AG09309 (cell line): ENCODE results near the gene INSC.

Experiments
- DNase-seq: peaks from one replicate; pipeline ENCODE4 v3.0.0-alpha.2; 2010; ENCODE audit warnings: low read depth
- H3K4me3 ChIP-seq: 2 replicates; pipeline ENCODE4 v1.5.1; 2011; ENCODE audit warnings: mild to moderate bottlenecking, low read depth, low read length, moderate library complexity; ENCODE audit not compliant: control insufficient read depth
- TF ChIP-seq, protein P1 (sequence below): IDR thresholded peaks from 2 replicates; pipeline ENCODE4 v1.5.1; 2011; ENCODE audit warnings: mild to moderate bottlenecking, low read depth, low read length, inconsistent platforms; ENCODE audit not compliant: insufficient read depth, control insufficient read depth; ENCODE audit errors: missing control alignments

Gene INSC

DNA sequence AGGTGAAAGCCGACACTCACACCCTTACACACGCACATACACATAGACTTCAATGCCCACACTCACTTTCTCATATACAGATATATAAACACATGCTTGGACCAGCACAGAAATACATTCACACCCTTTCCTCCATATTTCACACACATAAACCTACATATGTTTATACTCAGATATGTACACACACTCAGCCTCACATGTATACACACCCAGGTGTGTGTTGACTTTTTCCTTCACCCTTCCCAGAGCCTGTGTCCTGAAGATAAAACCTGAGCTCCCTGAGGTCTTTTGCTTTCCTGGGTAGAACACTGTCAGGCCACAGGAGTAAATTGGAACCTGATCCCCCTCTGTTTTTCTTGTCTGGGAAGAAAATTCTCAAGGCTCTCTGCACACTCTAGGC is 62.8 kb downstream of the INSC start:
- DNase-seq, result no peak
- H3K4me3 ChIP-seq, result no peak overlapping the region
- TF ChIP-seq, protein P1, sequence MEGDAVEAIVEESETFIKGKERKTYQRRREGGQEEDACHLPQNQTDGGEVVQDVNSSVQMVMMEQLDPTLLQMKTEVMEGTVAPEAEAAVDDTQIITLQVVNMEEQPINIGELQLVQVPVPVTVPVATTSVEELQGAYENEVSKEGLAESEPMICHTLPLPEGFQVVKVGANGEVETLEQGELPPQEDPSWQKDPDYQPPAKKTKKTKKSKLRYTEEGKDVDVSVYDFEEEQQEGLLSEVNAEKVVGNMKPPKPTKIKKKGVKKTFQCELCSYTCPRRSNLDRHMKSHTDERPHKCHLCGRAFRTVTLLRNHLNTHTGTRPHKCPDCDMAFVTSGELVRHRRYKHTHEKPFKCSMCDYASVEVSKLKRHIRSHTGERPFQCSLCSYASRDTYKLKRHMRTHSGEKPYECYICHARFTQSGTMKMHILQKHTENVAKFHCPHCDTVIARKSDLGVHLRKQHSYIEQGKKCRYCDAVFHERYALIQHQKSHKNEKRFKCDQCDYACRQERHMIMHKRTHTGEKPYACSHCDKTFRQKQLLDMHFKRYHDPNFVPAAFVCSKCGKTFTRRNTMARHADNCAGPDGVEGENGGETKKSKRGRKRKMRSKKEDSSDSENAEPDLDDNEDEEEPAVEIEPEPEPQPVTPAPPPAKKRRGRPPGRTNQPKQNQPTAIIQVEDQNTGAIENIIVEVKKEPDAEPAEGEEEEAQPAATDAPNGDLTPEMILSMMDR, result no peak

DNA sequence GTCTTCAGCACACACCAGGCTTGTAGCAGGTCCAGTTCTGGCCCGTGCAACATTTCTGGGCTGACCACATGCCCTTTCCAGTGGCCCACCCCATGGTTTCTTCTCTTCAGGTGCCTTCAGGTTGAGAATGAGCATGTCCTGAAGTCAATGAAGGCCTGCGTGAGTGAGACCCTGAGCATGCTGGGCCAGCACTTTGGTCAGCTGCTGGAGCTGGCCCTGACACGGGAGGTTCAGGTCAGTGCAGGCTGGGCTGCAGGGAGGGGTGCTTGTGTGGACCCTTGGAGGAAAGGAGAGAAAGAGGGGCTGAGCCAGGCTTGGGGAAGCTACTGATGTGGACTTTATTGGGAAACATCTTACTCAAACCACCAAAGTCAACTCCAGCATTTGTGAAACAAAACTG is 63.5 kb downstream of the INSC start:
- TF ChIP-seq, protein P1, result no peak
- DNase-seq, result no peak
- no peak overlapping the region for H3K4me3 ChIP-seq

DNA sequence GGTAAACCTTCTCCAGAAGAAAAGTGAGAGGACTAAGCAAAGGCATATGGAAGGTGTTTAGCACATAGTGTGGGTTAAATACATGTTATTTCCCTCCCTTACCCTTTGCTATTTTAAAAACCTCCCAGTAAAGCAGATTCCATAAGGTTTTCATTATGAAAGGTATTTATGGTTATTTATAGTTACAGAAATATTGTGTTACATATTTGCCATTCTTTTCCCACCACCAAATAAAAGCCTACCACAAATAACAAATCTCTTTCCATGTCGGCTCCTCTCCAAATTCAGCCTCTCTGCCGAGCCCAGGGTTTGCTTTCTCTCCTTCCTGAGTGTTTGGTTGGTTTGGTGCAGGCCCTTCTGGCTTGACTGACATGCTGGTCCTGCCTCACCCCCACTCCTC is 64.4 kb downstream of the INSC start:
- no peak overlapping the region for H3K4me3 ChIP-seq
- DNase-seq, result peak; percentile 77
- TF ChIP-seq, protein P1, result no peak

DNA sequence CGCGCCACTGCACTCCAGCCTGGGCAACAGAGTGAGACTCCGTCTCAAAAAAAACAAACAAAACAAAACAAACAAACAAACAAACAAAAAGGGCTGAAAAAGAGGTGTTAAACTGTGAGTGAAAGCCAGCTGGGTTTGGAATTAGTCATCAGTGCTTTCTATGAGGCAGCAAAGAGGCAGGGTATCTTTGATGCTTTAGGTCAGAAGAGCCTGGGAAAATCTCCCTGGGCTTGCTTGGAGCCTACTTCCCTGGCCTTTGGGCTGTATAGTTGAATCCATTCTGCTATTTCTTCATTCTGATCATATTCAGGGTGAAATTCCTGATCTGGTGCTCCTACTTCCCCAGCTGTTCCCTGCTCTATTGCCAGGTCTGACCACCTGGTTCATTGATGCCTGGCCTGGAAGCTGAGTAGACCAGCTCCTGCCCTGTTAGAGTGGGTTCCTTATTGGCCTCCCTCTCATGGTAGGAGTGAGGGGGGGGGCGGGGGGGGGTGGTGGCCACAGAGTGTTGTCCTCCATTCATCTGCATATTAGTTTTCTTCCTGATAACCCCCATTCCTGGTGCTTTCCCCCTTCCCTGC is 65.6 kb downstream of the INSC start:
- DNase-seq, result no peak
- no peak overlapping the region for H3K4me3 ChIP-seq
- TF ChIP-seq, protein P1, result no peak

DNA sequence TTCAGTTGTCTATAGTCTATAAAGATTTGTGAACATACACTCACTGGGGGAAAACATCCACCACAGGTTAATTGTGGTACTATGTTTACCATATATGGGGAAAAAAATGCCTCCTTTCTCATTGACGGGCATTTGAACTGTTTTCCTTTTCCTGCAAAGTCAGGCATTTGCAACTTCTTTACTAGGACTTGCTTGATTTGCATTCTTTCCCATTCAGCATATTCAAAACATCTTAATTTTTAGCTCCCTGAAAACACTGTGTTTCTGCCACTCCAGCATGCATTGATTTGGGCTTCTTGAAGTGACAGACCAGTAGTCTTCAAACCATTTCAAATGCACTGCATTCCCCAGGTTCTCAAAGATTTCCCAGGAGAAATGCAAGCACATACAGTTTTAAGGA is 67.6 kb downstream of the INSC start:
- TF ChIP-seq, protein P1, result no peak
- no peak for DNase-seq
- H3K4me3 ChIP-seq, result no peak overlapping the region

DNA sequence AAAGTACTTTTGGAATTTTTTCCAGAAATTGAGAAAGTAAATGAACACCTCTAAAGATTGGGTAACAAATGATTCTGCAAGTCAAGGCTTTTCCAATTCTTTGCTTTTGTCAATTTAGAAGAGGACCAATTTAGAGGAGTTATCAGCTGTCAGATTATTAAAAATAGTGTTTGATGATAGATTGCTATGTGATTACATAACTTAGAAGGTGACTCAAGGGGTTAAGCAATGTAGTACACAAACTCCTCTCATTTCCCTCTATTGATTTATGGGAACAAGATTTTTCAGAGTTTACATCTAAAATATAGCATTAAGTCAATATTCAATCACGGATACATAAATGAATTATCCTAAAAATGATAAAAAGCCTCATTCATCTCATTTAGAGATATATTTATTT is 70.3 kb downstream of the INSC start:
- no peak for DNase-seq

More for the DNA sequence above, 70.3 kb downstream of the INSC start:
- TF ChIP-seq, protein P1, result no peak
- no peak overlapping the region for H3K4me3 ChIP-seq
